H1 (cell line): Measurements from ENCODE around the gene UBL5. TPM values are rescaled to one million over a fixed set of nuclear protein-coding genes. Genes with fewer than 3 reads are reported as not detected.
A peak's percentile ranks its signal among the peaks of the same experiment; 100 is the strongest.

Source experiments
- CTCF ChIA-PET: fragments of 300-600 bp; sonication (Branson Sonifier 250); formaldehyde crosslinking; loops from one replicate; lab custom pipeline; 2021; ENCODE audit not compliant: partially characterized antibody; lab: Charles Lee
- POLR2A ChIA-PET: fragments of 300-600 bp; sonication (Branson Sonifier 250); formaldehyde crosslinking; loops from one replicate; lab custom pipeline; 2021; ENCODE audit warnings: inconsistent platforms; ENCODE audit not compliant: partially characterized antibody; lab: Charles Lee
- DNase-seq, 2 experiments: peaks; one replicate each; pipeline versions ENCODE4 v3.0.0 to v3.0.0-alpha.2; 2010 to 2022; ENCODE audit warnings: low spot score in 2 of 2, low read depth in 1 of 2, mixed read lengths in 1 of 2
- FAIRE-seq: peaks from 2 replicates; lab custom pipeline; 2011; peaks lifted over from hg19 to GRCh38; lab: Jason Lieb, UNC
- H2AFZ ChIP-seq: 2 replicates; pipeline ENCODE4 v1.8.1; 2012; ENCODE audit warnings: low read length, inconsistent platforms
- H2AK5ac ChIP-seq: 2 replicates; pipeline ENCODE4 v1.6.1; 2013; ENCODE audit warnings: low read depth, low read length
- H2BK120ac ChIP-seq: replicated peaks from 2 replicates; pipeline ENCODE3; 2013; ENCODE audit warnings: low read depth, low read length, inconsistent platforms
- H2BK12ac ChIP-seq: 2 replicates; pipeline ENCODE4 v1.6.1; 2013; ENCODE audit warnings: low read depth, low read length
- H2BK15ac ChIP-seq: 2 replicates; pipeline ENCODE4 v1.6.1; 2013; ENCODE audit warnings: low read length
- H2BK20ac ChIP-seq: 2 replicates; pipeline ENCODE4 v1.6.1; 2013; ENCODE audit warnings: low read length
- H2BK5ac ChIP-seq: 2 replicates; pipeline ENCODE4 v1.6.1; 2013; ENCODE audit warnings: low read depth, low read length
- H3K14ac ChIP-seq: 2 replicates; pipeline ENCODE4 v1.6.1; 2013; ENCODE audit warnings: inconsistent platforms; ENCODE audit not compliant: insufficient read length
- H3K18ac ChIP-seq: 2 replicates; pipeline ENCODE4 v1.6.1; 2013; ENCODE audit warnings: low read length; ENCODE audit errors: extremely low read depth
- H3K23ac ChIP-seq: 2 replicates; pipeline ENCODE4 v1.6.1; 2013; ENCODE audit warnings: inconsistent platforms; ENCODE audit not compliant: insufficient read length
- H3K23me2 ChIP-seq: 2 replicates; pipeline ENCODE4 v1.6.1; 2013; ENCODE audit warnings: low read depth, low read length
- H3K27ac ChIP-seq: 2 replicates; pipeline ENCODE4 v1.6.1; 2011; ENCODE audit warnings: low read depth, low read length, inconsistent platforms
- H3K27me3 ChIP-seq, 4 experiments: replicated peaks in 1 of 4; 1 replicate in 1 of 4; 2 replicates in 3 of 4; pipeline versions ENCODE4 v1.6.1 to v1.8.1; 2011 to 2013; ENCODE audit warnings: low read length in 3 of 4, mild to moderate bottlenecking in 3 of 4, inconsistent platforms in 2 of 4, mixed read lengths in 2 of 4, moderate library complexity in 1 of 4; ENCODE audit not compliant: control insufficient read depth in 3 of 4, insufficient read depth in 3 of 4; ENCODE audit errors: extremely low read depth in 1 of 4
- H3K36me3 ChIP-seq, 4 experiments: 2 replicates each; pipeline versions ENCODE4 v1.6.1 to v1.8.1; 2011 to 2013; ENCODE audit warnings: mild to moderate bottlenecking in 4 of 4, low read length in 3 of 4, moderate library complexity in 2 of 4, control low read depth in 1 of 4, inconsistent platforms in 1 of 4; ENCODE audit not compliant: insufficient read depth in 4 of 4, control insufficient read depth in 2 of 4
- H3K4ac ChIP-seq: replicated peaks from 2 replicates; pipeline ENCODE3; 2013; ENCODE audit warnings: low read length, low read depth, mixed read lengths, inconsistent platforms; ENCODE audit not compliant: insufficient read length
- H3K4me1 ChIP-seq, 4 experiments: replicated peaks in 1 of 4; 1 replicate in 1 of 4; 2 replicates in 3 of 4; pipeline versions ENCODE4 v1.6.1 to v1.8.1; 2011 to 2013; ENCODE audit warnings: low read length in 3 of 4, inconsistent platforms in 2 of 4, mixed read lengths in 1 of 4; ENCODE audit not compliant: insufficient read depth in 4 of 4, control insufficient read depth in 3 of 4
- H3K4me2 ChIP-seq, 2 experiments: 2 replicates each; pipeline versions ENCODE4 v1.6.1 to v1.8.1; 2011 to 2013; ENCODE audit warnings: low read depth in 2 of 2, low read length in 2 of 2, control low read depth in 1 of 2, inconsistent platforms in 1 of 2, mild to moderate bottlenecking in 1 of 2; ENCODE audit not compliant: insufficient read depth in 1 of 2
- H3K4me3 ChIP-seq, 4 experiments: fragments of 200-600, 300-600 bp in 1 of 4; sonication (generic), shearing (Covaris generic), sonication (Bioruptor Twin) in 1 of 4; 2 replicates each; pipeline versions ENCODE4 v1.5.1 to v1.8.1; 2011 to 2016; ENCODE audit warnings: low read length in 4 of 4, low read depth in 3 of 4, control low read depth in 2 of 4, inconsistent platforms in 2 of 4, mild to moderate bottlenecking in 2 of 4, mixed read lengths in 1 of 4, moderate library complexity in 1 of 4; ENCODE audit not compliant: insufficient read depth in 2 of 4; ENCODE audit errors: extremely low read depth in 1 of 4
- H3K56ac ChIP-seq: replicated peaks from 2 replicates; pipeline ENCODE3; 2013; ENCODE audit warnings: low read depth, mild to moderate bottlenecking, mixed read lengths, low read length, inconsistent platforms; ENCODE audit not compliant: insufficient read length
- H3K79me1 ChIP-seq: 2 replicates; pipeline ENCODE4 v1.6.1; 2013; ENCODE audit warnings: low read depth, low read length, control low read depth
- H3K79me2 ChIP-seq, 2 experiments: 2 replicates each; pipeline versions ENCODE4 v1.6.1 to v1.8.1; 2012 to 2013; ENCODE audit warnings: low read length in 2 of 2, mild to moderate bottlenecking in 2 of 2, inconsistent platforms in 1 of 2; ENCODE audit not compliant: insufficient read depth in 2 of 2, control insufficient read depth in 1 of 2
- H3K9ac ChIP-seq, 4 experiments: replicated peaks in 1 of 4; 1 replicate in 1 of 4; 2 replicates in 3 of 4; pipeline versions ENCODE4 v1.6.1 to v1.8.1; 2011 to 2013; ENCODE audit warnings: low read depth in 3 of 4, low read length in 3 of 4, control low read depth in 2 of 4, mild to moderate bottlenecking in 2 of 4, moderate library complexity in 2 of 4, inconsistent platforms in 1 of 4; ENCODE audit errors: extremely low read depth in 1 of 4
- H3K9me3 ChIP-seq, 2 experiments: 2 replicates each; pipeline versions ENCODE4 v1.6.1 to v1.8.1; 2012 to 2013; ENCODE audit warnings: mild to moderate bottlenecking in 2 of 2, moderate library complexity in 2 of 2, control low read depth in 1 of 2, inconsistent platforms in 1 of 2, low read depth in 1 of 2, low read length in 1 of 2, mixed read lengths in 1 of 2; ENCODE audit not compliant: insufficient read depth in 2 of 2
- H4K20me1 ChIP-seq, 2 experiments: replicated peaks in 1 of 2; 2 replicates each; pipeline versions ENCODE3 to v1.8.1; 2011 to 2013; ENCODE audit warnings: inconsistent platforms in 2 of 2, low read length in 2 of 2, mild to moderate bottlenecking in 1 of 2; ENCODE audit not compliant: insufficient read depth in 2 of 2, control insufficient read depth in 1 of 2
- H4K5ac ChIP-seq: 2 replicates; pipeline ENCODE4 v1.6.1; 2013; ENCODE audit warnings: low read length, low read depth, mixed read lengths, inconsistent platforms; ENCODE audit not compliant: insufficient read length
- H4K8ac ChIP-seq: 2 replicates; pipeline ENCODE4 v1.8.0; 2013; ENCODE audit warnings: mild to moderate bottlenecking, moderate library complexity, low read length, inconsistent platforms; ENCODE audit not compliant: insufficient read depth; ENCODE audit errors: extremely low read depth
- H4K91ac ChIP-seq: replicated peaks from 2 replicates; pipeline ENCODE3; 2013; ENCODE audit warnings: low read length, mixed read lengths, inconsistent platforms; ENCODE audit not compliant: insufficient read length
- CEBPB ChIP-seq: IDR thresholded peaks from 2 replicates; pipeline ENCODE4 v1.6.1; 2012; ENCODE audit warnings: low read depth, low read length
- SP4 ChIP-seq: IDR thresholded peaks from 2 replicates; pipeline ENCODE4 v1.6.1; 2012; ENCODE audit warnings: low read length, inconsistent platforms
- WGBS, 2 experiments: shearing (Covaris generic) in 1 of 2; methylation state at CpG; one replicate each; pipeline versions ENCODE4 v1.1.6 to v1.1.7; 2013 to 2015; ENCODE audit warnings: low lambda C conversion rate in 2 of 2, mixed read lengths in 2 of 2, inconsistent platforms in 1 of 2, low coverage in 1 of 2, missing lambda C conversion rate in 1 of 2; ENCODE audit not compliant: insufficient replicate concordance in 2 of 2, insufficient coverage in 1 of 2, insufficient read length in 1 of 2; ENCODE audit errors: extremely low coverage in 1 of 2, missing lambda C conversion rate in 1 of 2; 5-methylcytosine and 5-hydroxymethylcytosine counted together
- polyA plus RNA-seq, 7 experiments: library from polyadenylated mRNA; depleted of rRNA in 3 of 7; stranded (reverse) in 5 of 7; unstranded in 2 of 7; fragments of >200 nt in 5 of 7; fragments of 200-250 nt in 2 of 7; gene quantifications; 1 replicate in 5 of 7; 2 replicates in 1 of 7; 4 replicates in 1 of 7; pipeline versions ENCODE4 v1.2.1 to v1.2.3, GENCODE V29; 2011 to 2013; ENCODE audit warnings: missing spikeins in 2 of 7, mixed read lengths in 2 of 7
- total RNA-seq: library from RNA; stranded (reverse); fragmentation: NEBNext Ultra II Directional; extraction: Animal tissue kit (Norgen Biotek cat#: 25700); gene quantifications from 2 replicates; pipeline ENCODE4 v1.2.1, GENCODE V29; 2021

Gene UBL5
- total and polyA plus RNA-seq, 2 of the 8 experiments (the other 6 are each of a cell fraction or from before 2014, with no cell fraction given): 416 to 1,209 TPM

DNA sequence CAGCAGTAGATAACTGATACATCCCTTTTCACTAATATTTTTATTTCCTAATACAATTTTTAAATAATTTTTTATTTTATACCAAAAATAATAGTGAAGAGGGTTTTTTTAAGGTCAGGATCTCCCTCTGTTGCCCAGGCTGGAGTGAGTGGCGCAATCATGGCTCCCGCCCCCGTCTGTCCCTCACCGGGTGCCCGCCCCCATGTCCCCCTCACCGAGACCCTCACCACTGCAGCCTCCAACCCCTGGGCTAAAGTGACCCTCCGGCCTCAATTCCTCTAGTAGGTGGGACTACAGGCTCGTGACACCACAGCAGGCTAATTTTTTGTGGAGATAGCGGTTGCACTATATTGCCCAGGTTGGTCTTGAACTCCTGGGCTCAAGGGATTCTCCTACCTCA lies 41.4 kb upstream of the UBL5 start:
- no peak overlapping the region for H2AFZ ChIP-seq
- H3K9me3 ChIP-seq: no peaks in the 10 kb centered on the region
- ChIA-PET POLR2A (interaction anchor here (1.0 kb wide), 1 partner anchor 164 kb away, joined by 4 read pairs; no protein-coding TSS in a partner anchor), CTCF (no interaction called here)
- TF ChIP-seq SP4: no peak
- peak; percentile 59; the same call in 1 of the 2 replicates for TF ChIP-seq CEBPB
- peaks cover 0 to 15% (median 1%) of the 10 kb centered on the region in 4 experiments; a peak in 6 of 7 replicates for H3K4me1 ChIP-seq
- 51% methylated on average over 9 of the region's 9 CpGs; no CpG with 5 or more reads in 1 of the 2 experiments for WGBS, 2 experiments
- no peaks in the 10 kb centered on the region for H3K36me3 ChIP-seq
- no peaks in the 10 kb centered on the region for H3K23me2 ChIP-seq
- H2BK5ac ChIP-seq: 0 out of 2 replicates have a peak overlapping the region, but pooled peaks have one; percentile 83
- H3K4me3 ChIP-seq: peak overlapping the region; percentile 54 to 92 (median 56); a peak in 6 of 8 replicates
- H2AK5ac ChIP-seq: peak overlapping the region; percentile 76; the same call in 1 of the 2 replicates
- peaks cover 0 to 9% of the 10 kb centered on the region in 2 experiments; a peak in 3 of 4 replicates for H3K79me2 ChIP-seq
- H3K23ac ChIP-seq: no peak overlapping the region
- 0 out of 2 replicates have a peak overlapping the region, but pooled peaks have one; percentile 84 for H2BK12ac ChIP-seq
- H3K79me1 ChIP-seq: no peaks in the 10 kb centered on the region
- peak overlapping the region; percentile 55 for H2BK120ac ChIP-seq
- peak overlapping the region; percentile 62 to 77 for H3K4me2 ChIP-seq
- H2BK15ac ChIP-seq: peak overlapping the region; percentile 46; the same call in 1 of the 2 replicates
- no peak overlapping the region for H3K14ac ChIP-seq
- FAIRE-seq (no peak), DNase-seq (no peak)
- no peaks in the 10 kb centered on the region for H4K20me1 ChIP-seq
- H3K56ac ChIP-seq: no peak overlapping the region
- H3K27ac ChIP-seq: peak overlapping the region; percentile 94; the same call in 1 of the 2 replicates
- no peak overlapping the region for H4K5ac ChIP-seq
- peak overlapping the region; percentile 77 for H4K8ac ChIP-seq
- H3K18ac ChIP-seq: peak overlapping the region; percentile 83
- peak overlapping the region; percentile 0; the same call in 1 of the 2 replicates for H2BK20ac ChIP-seq
- H4K91ac ChIP-seq: peak overlapping the region; percentile 85
- H3K27me3 ChIP-seq: no peaks in the 10 kb centered on the region
- H3K4ac ChIP-seq: peak overlapping the region; percentile 69
- H3K9ac ChIP-seq: no peak overlapping the region
